ENCODE data around the gene NFILZ.

Gene NFILZ

GRCh38 chr19:8643860-8644653, 13.6 kb downstream of the NFILZ start:
- no peak for DNase-seq

- DNase-seq: no peak
Observed at GRCh38 chr19:8648240-8648639, 17.8 kb downstream of the NFILZ start.

DNA sequence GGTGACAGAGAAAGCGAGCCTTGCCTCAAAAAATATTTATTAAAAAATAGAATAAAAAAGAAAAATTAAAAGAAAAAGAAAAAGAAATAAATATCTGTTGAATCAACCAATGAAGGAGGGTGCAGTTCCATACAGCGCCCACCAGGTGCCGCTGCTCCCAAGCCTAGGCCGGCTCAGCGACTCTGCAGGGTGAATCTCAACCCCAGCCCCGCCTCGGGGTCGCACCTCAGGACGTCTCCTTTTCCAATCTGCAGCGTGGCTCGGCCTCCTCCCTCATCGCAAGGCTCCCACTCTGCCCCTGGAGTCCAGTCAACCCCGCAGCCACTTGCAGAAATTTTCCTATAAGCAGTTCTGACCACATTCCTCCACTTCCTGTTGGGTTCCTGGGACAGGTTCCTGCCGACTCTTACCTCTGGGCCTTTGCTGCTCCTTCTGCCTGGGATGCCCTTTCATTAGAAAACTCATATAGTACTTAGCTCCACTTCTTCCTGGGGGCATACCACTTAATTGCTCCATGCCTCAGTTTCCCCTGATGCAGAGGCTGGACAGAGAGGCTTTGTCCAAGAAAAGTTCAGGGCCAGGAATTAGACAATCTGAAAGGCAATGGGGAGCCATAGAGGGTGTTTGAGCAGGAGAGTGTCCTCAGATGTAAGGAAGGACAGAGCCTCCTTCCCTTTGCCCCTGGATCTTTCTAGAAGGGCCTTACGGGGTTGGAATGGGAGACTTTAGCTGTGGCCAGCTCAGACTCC, 24.3 kb downstream of the NFILZ start:
- DNase-seq: peak; percentile 15

GRCh38 chr19:8655340-8655709, 24.9 kb downstream of the NFILZ start:
- DNase-seq: no peak

- DNase-seq: no peak
Observed at GRCh38 chr19:8657869-8658268, 27.4 kb downstream of the NFILZ start.

- DNase-seq: no peak
Observed at GRCh38 chr19:8659905-8660304, 29.5 kb downstream of the NFILZ start.

DNA sequence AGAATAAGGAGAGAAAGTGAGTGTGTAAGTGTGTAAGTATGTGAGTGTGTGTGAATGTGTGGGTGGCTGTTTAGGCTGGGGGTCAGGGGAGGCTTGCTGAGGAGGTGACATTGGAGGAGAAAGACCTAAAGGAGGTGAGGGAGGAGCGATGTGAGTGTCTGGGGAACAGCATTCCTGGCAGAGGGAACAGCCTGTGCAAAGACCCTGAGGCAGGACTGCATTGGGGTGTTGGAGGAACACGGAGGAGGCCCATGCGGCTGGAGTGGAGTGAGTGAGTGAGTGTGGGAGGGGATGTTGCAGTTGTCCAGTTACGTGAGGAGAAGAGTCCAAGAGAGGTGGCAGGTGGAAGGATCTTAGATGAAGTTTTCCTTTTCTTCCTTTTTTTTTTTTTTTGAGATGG, 31.8 kb downstream of the NFILZ start:
- no peak for DNase-seq

DNA sequence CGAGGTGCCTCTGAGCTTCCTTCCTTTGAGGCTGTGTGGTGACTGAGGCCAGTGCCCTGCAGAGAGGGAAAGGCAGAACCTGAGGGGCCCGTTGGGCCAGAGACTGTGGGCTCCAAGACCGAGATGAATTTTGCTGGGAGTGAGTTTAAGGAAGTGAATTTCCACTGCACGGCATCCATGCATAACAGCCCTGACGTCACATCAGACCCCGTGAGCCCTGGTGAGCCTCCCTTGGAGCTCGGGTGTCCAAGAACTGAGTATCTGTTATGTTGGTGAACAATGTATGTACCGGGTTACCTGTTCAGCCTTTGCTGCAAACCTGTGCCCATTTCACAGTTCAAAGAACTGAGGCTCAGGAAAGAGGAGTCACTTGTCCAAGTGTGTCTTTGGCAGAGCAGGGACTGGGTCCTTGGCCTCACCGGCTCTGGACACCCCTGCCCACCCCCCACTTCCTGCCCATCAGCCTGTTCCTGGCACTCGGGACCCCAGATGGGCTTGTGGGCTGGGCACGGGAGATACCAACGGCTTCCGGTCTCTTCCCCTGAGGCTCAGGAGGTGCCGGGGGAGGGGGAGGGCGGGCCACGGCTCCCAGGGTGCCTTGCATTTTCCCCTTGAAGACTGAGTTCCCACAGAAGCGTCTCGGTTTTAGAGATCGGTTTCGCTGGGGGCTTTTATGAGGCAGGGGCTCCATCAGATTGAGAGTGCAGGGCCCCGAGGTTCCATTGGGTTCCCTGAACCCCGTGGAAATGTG, 33.7 kb downstream of the NFILZ start:
- no peak for DNase-seq

- no peak for DNase-seq
Observed at GRCh38 chr19:8664671-8665057, 34.2 kb downstream of the NFILZ start.

GRCh38 chr19:8665468-8666213, 35.2 kb downstream of the NFILZ start:
- DNase-seq: no peak

DNA sequence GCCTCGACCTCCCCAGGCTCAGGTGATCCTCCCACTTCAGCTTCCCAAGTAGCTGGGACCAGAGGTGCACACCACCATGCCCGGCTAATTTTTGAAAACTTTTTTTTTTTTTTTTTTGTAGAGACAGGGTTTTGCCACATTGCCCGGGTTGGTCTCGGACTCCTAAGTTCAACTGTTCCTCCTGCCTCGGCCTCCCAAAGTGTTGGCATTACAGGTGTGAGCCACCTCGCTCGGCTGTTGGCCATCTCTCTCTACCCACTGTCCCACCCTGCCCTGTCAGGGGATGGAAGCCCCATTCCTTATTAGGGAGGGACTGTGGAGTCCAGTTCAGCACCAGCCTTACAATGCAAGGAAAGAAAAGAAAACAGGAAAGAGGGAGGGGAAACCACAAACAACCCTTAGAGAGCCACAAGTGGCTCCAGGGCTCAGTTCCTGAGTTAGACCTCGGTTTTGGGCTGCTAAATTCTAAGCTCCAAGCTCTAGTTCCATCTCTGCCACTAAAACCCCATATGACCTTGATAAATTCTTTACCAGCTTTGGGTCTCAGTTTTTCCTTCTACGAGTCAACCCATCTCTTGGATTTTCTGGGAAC, 36.5 kb downstream of the NFILZ start:
- no peak for DNase-seq

DNA sequence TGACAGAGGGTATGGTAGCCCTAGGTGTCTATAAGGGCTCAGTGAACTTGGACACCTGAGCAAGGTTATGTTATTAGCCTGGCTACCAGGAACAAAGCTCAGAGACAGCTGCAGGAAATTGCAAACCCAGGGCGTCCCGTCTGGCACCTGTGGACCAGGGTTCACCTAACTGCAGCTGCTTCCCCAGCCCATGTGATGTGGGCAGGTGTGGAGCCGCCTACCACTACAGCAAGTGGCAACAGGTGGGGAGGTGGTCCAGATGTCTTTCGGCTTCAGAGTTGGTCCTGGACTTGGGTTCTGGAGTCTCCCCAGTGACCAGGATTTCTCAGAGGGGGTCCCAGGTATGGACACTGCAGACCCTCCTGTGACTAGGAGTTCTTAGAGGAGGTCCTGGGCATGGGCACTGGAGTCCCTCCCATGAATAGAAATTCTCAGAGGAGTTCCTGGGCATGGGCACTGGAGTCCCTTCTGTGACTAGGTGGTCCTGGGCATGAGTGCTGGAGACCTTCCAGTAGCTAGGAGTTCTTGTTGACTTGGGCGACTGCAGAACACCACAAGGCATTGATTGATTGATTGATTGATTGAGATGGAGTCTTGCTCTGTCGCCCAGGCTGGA, 43.0 kb downstream of the NFILZ start:
- DNase-seq: no peak

GRCh38 chr19:8675066-8675465, 44.6 kb downstream of the NFILZ start:
- no peak for DNase-seq

- no peak for DNase-seq
Observed at GRCh38 chr19:8678244-8678807, 47.9 kb downstream of the NFILZ start.

Data from NCI-H2227 treated with DMSO at 0.1 percent for 48 hours (cell line).